Transverse colon (tissue), 4 donors: Measurements from ENCODE around the gene KLHL18.
"Not testable (repeated sequence)": the region's sequence is repeated elsewhere in the genome, so short reads cannot be mapped to it uniquely, and the experiment has no call there.

ENCODE experiments used
- EP300 ChIP-seq: sonication (generic); formaldehyde crosslinking; IDR thresholded peaks from one replicate; pipeline ENCODE4 v1.6.1; 2017; ENCODE audit warnings: antibody characterized with exemption, low read depth
- POLR2A ChIP-seq: fragments of 450-650 bp; IDR thresholded peaks from one replicate; pipeline ENCODE4 v1.6.1; 2016; ENCODE audit warnings: antibody characterized with exemption, mild to moderate bottlenecking, moderate library complexity
- POLR2AphosphoS5 ChIP-seq, 3 donors: sonication (generic); formaldehyde crosslinking; IDR thresholded peaks; one replicate each; pipeline ENCODE4 v1.6.1; 2016; ENCODE audit warnings: antibody characterized with exemption in 3 of 3
- TF ChIP-seq, protein P1 (sequence below), 5 experiments: fragments of 200-600 bp in 3 of 5; fragments of 450-650 bp in 2 of 5; sonication (generic) in 3 of 5; IDR thresholded peaks; 1 replicate in 2 of 5; 2 replicates in 3 of 5; pipeline ENCODE4 v1.5.1; 2016 to 2017; ENCODE audit warnings: antibody characterized with exemption in 5 of 5, inconsistent platforms in 3 of 5, mild to moderate bottlenecking in 2 of 5, moderate library complexity in 1 of 5

DNA sequence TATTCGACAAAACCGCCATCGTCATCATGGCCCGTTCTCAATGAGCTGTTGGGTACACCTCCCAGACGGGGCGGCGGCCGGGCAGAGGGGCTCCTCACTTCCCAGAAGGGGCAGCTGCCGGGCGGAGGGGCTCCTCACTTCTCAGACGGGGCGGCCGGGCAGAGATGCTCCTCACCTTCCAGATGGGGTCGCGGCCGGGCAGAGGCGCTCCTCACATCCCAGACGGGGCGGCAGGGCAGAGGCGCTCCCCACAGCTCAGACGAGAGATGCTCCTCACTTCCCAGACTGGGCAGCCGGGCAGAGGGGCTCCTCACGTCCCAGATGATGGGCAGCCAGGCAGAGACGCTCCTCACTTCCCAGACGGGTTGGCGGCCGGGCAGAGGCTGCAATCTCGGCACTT, 26.5 kb downstream of the KLHL18 start:
- TF ChIP-seq, protein P1, sequence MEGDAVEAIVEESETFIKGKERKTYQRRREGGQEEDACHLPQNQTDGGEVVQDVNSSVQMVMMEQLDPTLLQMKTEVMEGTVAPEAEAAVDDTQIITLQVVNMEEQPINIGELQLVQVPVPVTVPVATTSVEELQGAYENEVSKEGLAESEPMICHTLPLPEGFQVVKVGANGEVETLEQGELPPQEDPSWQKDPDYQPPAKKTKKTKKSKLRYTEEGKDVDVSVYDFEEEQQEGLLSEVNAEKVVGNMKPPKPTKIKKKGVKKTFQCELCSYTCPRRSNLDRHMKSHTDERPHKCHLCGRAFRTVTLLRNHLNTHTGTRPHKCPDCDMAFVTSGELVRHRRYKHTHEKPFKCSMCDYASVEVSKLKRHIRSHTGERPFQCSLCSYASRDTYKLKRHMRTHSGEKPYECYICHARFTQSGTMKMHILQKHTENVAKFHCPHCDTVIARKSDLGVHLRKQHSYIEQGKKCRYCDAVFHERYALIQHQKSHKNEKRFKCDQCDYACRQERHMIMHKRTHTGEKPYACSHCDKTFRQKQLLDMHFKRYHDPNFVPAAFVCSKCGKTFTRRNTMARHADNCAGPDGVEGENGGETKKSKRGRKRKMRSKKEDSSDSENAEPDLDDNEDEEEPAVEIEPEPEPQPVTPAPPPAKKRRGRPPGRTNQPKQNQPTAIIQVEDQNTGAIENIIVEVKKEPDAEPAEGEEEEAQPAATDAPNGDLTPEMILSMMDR (IDR thresholded peaks at IDR 0.05), result not testable (repeated sequence)
- not testable (repeated sequence) for TF ChIP-seq POLR2A; EP300; POLR2AphosphoS5 (IDR thresholded peaks at IDR 0.05)
